ENCODE data around the gene CST7. TPM values are rescaled to one million over a fixed set of nuclear protein-coding genes. Genes with fewer than 3 reads are reported as not detected.

CST7 gene
- total and polyA plus RNA-seq, 10 of the 15 experiments (the other 5 are each of a cell fraction or from before 2014, with no cell fraction given) = 0.69 TPM; not detected in 9

GRCh38 chr20:24915892-24916291, 33.2 kb upstream of the CST7 start:
- DNase-seq (ENCODE audit: low read depth, low spot score) (no peak), FAIRE-seq (no peak), ATAC-seq (no peak)
- Histone ChIP-seq H3K4me3 (no peak overlapping the region), H3K27ac (ENCODE audit: control insufficient read depth, insufficient read depth) (no peak overlapping the region), H3K9me3 (replicated peaks; ENCODE audit: control insufficient read depth, insufficient read depth, low read length) (no peaks in the 10 kb centered on the region; the same call in 2 of the 3 replicates), H3K36me3 (ENCODE audit: control insufficient read depth in 2 of 2, insufficient read depth in 2 of 2, low read length in 1 of 2) (no peaks in the 10 kb centered on the region), H3K4me1 (ENCODE audit: control insufficient read depth, insufficient read depth, low read length) (peaks cover 11% of the 10 kb centered on the region), H4K20me1 (ENCODE audit: control insufficient read depth, insufficient read depth) (no peaks in the 10 kb centered on the region), H3K79me2 (ENCODE audit: control insufficient read depth, insufficient read depth, low read length) (no peaks in the 10 kb centered on the region), H3K4me2 (ENCODE audit: control insufficient read depth, insufficient read depth) (no peak overlapping the region), H2AFZ (ENCODE audit: control insufficient read depth, low read depth, low read length) (no peak overlapping the region), H3K9ac (ENCODE audit: control insufficient read depth, insufficient read depth, low read length) (no peak overlapping the region), H3K27me3 (replicated peaks in 1 of 2; ENCODE audit: control insufficient read depth in 2 of 2, insufficient read depth in 2 of 2, low read length in 1 of 2) (no peaks in the 10 kb centered on the region; a peak in 1 of 4 replicates)
- ChIA-PET CTCF (interaction anchor here (0.6 kb wide), 1 partner anchor 99 kb away, joined by 3 read pairs; no protein-coding TSS in a partner anchor), POLR2A (no interaction called here), RAD21 (ENCODE audit: unreplicated experiment) (no interaction called here), SMC1A (ENCODE audit: uncharacterized antibody, unreplicated experiment) (no interaction called here)
- in situ Hi-C loops (cut with MboI) (loop anchor here (5.0 to 25.0 kb wide), 2 partner anchors 129 to 979 kb away; no protein-coding TSS in a partner anchor), intact Hi-C loops (cut with micrococcal nuclease; ENCODE audit: unreplicated experiment) (loop anchor here (5.0 kb wide), 1 partner anchor 74 kb away; no protein-coding TSS in a partner anchor)
- WGBS (ENCODE audit: insufficient coverage, insufficient replicate concordance, low lambda C conversion rate, missing lambda C conversion rate) = 71% methylated on average over 6 of the region's 7 CpGs
- no TSS peak for BruUV-seq (replicated peaks)
- TF ChIP-seq MTA3 (IDR thresholded peaks at IDR 0.05; ENCODE audit: borderline replicate concordance, low read length) (no peak), SIN3A (IDR thresholded peaks at IDR 0.05; ENCODE audit: low read depth, low read length) (no peak), ZNF24 (IDR thresholded peaks at IDR 0.05) (no peak), GABPA (IDR thresholded peaks at IDR 0.05; ENCODE audit: low read depth) (no peak), NR2C2 (IDR thresholded peaks at IDR 0.05; ENCODE audit: borderline replicate concordance, control insufficient read depth, insufficient read length, low read depth) (no peak), CEBPZ (IDR thresholded peaks at IDR 0.05; ENCODE audit: low read depth, low read length) (no peak), NFYA (IDR thresholded peaks at IDR 0.05; ENCODE audit: borderline replicate concordance, low read depth, low read length) (no peak), PAX8 (IDR thresholded peaks at IDR 0.05) (no peak), EED (IDR thresholded peaks at IDR 0.05; ENCODE audit: low read depth) (no peak), USF1 (IDR thresholded peaks at IDR 0.05; ENCODE audit: borderline replicate concordance, extremely low read length, insufficient read depth, low read depth, low read length) (no peak), BCLAF1 (IDR thresholded peaks at IDR 0.05) (no peak), TCF7 (IDR thresholded peaks at IDR 0.05; ENCODE audit: borderline replicate concordance) (no peak), EP300 (IDR thresholded peaks at IDR 0.05; ENCODE audit: borderline replicate concordance in 1 of 2, control insufficient read depth in 1 of 2, low read depth in 2 of 2, low read length in 2 of 2) (no peak), HCFC1 (IDR thresholded peaks at IDR 0.05; ENCODE audit: low read length) (no peak), KDM1A (IDR thresholded peaks at IDR 0.05; ENCODE audit: borderline replicate concordance) (no peak)
